Osteocyte (in vitro differentiated cells): ENCODE data around the gene WNT9A. TPM values are rescaled to one million over a fixed set of nuclear protein-coding genes. Genes with fewer than 3 reads are reported as not detected.

Experiments
- DNase-seq: peaks from one replicate; pipeline ENCODE4 v3.0.0; 2021; ENCODE audit warnings: mixed read lengths; ENCODE audit not compliant: unreplicated experiment; ENCODE audit errors: extremely low spot score
- H3K27ac Mint-ChIP-seq: one replicate; pipeline ENCODE4 v1.8.0; 2021; ENCODE audit warnings: mild to moderate bottlenecking, mixed read lengths; ENCODE audit not compliant: unreplicated experiment
- H3K27me3 Mint-ChIP-seq: one replicate; pipeline ENCODE4 v1.8.0; 2021; ENCODE audit warnings: mixed read lengths; ENCODE audit not compliant: unreplicated experiment
- H3K36me3 Mint-ChIP-seq: one replicate; pipeline ENCODE4 v1.8.0; 2021; ENCODE audit warnings: mixed read lengths; ENCODE audit not compliant: unreplicated experiment
- H3K4me1 Mint-ChIP-seq: one replicate; pipeline ENCODE4 v1.8.0; 2021; ENCODE audit warnings: mixed read lengths; ENCODE audit not compliant: unreplicated experiment
- H3K4me3 Mint-ChIP-seq: one replicate; pipeline ENCODE4 v1.8.0; 2021; ENCODE audit warnings: mild to moderate bottlenecking, moderate library complexity, mixed read lengths; ENCODE audit not compliant: unreplicated experiment
- H3K9me3 Mint-ChIP-seq: one replicate; pipeline ENCODE4 v1.8.0; 2021; ENCODE audit warnings: mixed read lengths; ENCODE audit not compliant: unreplicated experiment
- CTCF ChIP-seq: fragments of 200-600 bp; sonication (generic); IDR thresholded peaks from 2 replicates; pipeline ENCODE4 v1.5.0; 2021; ENCODE audit warnings: antibody characterized with exemption, mild to moderate bottlenecking, moderate library complexity
- total RNA-seq: library from RNA; stranded (reverse); gene quantifications from 2 replicates; pipeline ENCODE4 v1.2.1, GENCODE V29; 2021

Gene WNT9A
- total RNA-seq, 1 donor from 2014 or later = 4.9 TPM

GRCh38 chr1:227929751-227930472, 17.8 kb downstream of the WNT9A start:
- Mint-ChIP-seq H3K36me3 (peaks cover 5% of the 10 kb centered on the region), H3K27me3 (peaks cover 5% of the 10 kb centered on the region), H3K4me3 (no peak overlapping the region), H3K4me1 (peaks cover 3% of the 10 kb centered on the region), H3K27ac (no peak overlapping the region), H3K9me3 (peaks cover 8% of the 10 kb centered on the region)
- no peak for DNase-seq
- TF ChIP-seq CTCF = no peak

- Mint-ChIP-seq H3K4me3 (no peak overlapping the region), H3K36me3 (peaks cover 5% of the 10 kb centered on the region), H3K4me1 (peaks cover 3% of the 10 kb centered on the region), H3K27ac (no peak overlapping the region), H3K27me3 (peaks cover 5% of the 10 kb centered on the region), H3K9me3 (no peaks in the 10 kb centered on the region)
- TF ChIP-seq CTCF = no peak
- DNase-seq = no peak
These were observed 18.8 kb downstream of the WNT9A start for GRCh38 chr1:227928811-227929375.

GRCh38 chr1:227927971-227928741, 19.6 kb downstream of the WNT9A start:
- no peak overlapping the region for H3K27ac Mint-ChIP-seq
- H3K4me3 Mint-ChIP-seq = no peak overlapping the region
- no peak for TF ChIP-seq CTCF
- no peak for DNase-seq
- H3K36me3 Mint-ChIP-seq = peaks cover 4% of the 10 kb centered on the region
- peaks cover 3% of the 10 kb centered on the region for H3K4me1 Mint-ChIP-seq
- H3K27me3 Mint-ChIP-seq = peaks cover 5% of the 10 kb centered on the region
- H3K9me3 Mint-ChIP-seq = no peaks in the 10 kb centered on the region

GRCh38 chr1:227926896-227927885, 20.5 kb downstream of the WNT9A start:
- H3K9me3 Mint-ChIP-seq = no peaks in the 10 kb centered on the region
- DNase-seq = no peak
- H3K36me3 Mint-ChIP-seq = peaks cover under 1% of the 10 kb centered on the region
- no peak overlapping the region for H3K4me3 Mint-ChIP-seq
- TF ChIP-seq CTCF = no peak
- H3K27me3 Mint-ChIP-seq = peaks cover 2% of the 10 kb centered on the region
- H3K27ac Mint-ChIP-seq = no peak overlapping the region
- peaks cover 3% of the 10 kb centered on the region for H3K4me1 Mint-ChIP-seq
